Fibroblast of the aortic adventitia (primary cell): ENCODE data around the gene ALDH7A1. TPM values are rescaled to one million over a fixed set of nuclear protein-coding genes. Genes with fewer than 3 reads are reported as not detected.

Experiments
- DNase-seq: peaks from one replicate; pipeline ENCODE4 v3.0.0-alpha.2; 2010; ENCODE audit warnings: low read depth
- H3K4me3 ChIP-seq: 2 replicates; pipeline ENCODE4 v1.5.1; 2011; ENCODE audit warnings: low read depth, mild to moderate bottlenecking, control low read depth, low read length, moderate library complexity
- total RNA-seq: library from RNA; depleted of rRNA; stranded (reverse); fragments of >200 nt; gene quantifications from 2 replicates; pipeline ENCODE4 v1.2.3, GENCODE V29; 2012; ENCODE audit warnings: low replicate concordance
- TF ChIP-seq, protein P1 (sequence below): IDR thresholded peaks from 2 replicates; pipeline ENCODE4 v1.5.1; 2011; ENCODE audit warnings: mild to moderate bottlenecking, low read length, control low read depth, inconsistent platforms; ENCODE audit not compliant: insufficient read depth

ALDH7A1 gene
- total RNA-seq, 1 donor = 33.6 TPM

DNA sequence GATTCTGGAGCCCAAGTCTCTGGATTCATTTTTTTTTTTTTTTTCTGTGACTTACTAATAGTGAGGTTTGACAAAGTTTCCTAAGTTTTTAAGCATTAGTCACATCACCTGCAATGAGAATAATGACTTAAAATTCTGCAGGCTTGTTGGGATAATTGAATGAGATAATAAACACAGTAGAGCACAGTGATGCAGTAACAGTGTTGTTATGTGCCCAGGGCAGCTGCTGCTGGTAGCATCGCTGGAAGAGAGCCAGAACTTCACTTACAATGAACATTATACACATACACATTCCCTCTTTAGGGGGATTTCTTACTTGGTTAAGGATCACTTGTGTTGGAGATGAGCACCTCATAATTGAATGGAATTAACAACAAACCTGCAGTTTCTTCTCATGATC lies 78.9 kb downstream of the ALDH7A1 start:
- TF ChIP-seq, protein P1, sequence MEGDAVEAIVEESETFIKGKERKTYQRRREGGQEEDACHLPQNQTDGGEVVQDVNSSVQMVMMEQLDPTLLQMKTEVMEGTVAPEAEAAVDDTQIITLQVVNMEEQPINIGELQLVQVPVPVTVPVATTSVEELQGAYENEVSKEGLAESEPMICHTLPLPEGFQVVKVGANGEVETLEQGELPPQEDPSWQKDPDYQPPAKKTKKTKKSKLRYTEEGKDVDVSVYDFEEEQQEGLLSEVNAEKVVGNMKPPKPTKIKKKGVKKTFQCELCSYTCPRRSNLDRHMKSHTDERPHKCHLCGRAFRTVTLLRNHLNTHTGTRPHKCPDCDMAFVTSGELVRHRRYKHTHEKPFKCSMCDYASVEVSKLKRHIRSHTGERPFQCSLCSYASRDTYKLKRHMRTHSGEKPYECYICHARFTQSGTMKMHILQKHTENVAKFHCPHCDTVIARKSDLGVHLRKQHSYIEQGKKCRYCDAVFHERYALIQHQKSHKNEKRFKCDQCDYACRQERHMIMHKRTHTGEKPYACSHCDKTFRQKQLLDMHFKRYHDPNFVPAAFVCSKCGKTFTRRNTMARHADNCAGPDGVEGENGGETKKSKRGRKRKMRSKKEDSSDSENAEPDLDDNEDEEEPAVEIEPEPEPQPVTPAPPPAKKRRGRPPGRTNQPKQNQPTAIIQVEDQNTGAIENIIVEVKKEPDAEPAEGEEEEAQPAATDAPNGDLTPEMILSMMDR = no peak
- peak; percentile 26 for DNase-seq
- H3K4me3 ChIP-seq = no peak overlapping the region

DNA sequence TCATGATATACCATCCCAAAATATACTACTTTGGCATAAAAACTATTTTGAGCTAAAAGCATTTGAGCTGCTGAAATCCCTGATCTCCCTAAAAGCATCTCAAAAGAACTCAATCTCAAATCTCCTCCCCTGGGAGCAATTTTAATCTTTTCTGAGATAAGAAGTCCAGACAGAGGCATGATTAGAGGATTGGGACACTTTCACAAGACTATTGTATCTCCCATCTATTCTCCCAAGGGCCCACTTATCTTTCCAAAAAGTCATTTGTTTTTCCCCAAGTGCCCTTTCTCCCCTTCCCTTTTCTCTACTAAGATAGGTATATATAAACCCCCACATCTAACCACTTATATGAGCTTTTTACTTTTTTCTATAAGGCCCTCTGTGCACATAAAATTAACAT lies 79.7 kb downstream of the ALDH7A1 start:
- H3K4me3 ChIP-seq = no peak overlapping the region
- DNase-seq = peak; percentile 57
- TF ChIP-seq, protein P1 = no peak

DNA sequence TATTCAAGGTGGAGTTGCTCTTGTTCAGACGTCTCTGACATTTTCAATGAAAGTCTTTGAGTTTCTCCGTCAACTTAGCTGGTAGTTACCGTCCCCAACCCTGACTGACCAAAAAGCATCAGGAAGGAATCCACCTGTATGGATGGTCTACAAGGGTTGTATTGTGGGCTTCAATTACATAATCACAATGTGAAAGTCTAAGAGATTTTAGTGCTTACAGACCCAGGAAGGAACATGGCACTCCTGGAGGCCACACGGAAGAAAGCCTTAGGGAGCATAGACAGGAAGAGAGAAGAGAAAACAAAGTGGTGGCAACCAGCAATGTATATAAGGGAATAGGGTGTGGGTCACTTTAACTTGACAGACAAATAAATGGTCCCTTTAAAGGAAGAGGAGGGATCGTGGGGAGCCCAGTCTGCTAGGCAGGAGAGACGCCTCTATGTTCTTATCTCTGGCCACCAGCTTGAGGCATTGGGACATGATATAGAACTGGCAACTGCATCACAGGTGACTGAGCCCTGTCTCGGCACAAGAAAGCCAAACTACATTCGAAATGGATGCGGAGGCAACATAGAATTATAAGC lies 80.4 kb downstream of the ALDH7A1 start:
- TF ChIP-seq, protein P1 = no peak
- no peak overlapping the region for H3K4me3 ChIP-seq
- no peak for DNase-seq

DNA sequence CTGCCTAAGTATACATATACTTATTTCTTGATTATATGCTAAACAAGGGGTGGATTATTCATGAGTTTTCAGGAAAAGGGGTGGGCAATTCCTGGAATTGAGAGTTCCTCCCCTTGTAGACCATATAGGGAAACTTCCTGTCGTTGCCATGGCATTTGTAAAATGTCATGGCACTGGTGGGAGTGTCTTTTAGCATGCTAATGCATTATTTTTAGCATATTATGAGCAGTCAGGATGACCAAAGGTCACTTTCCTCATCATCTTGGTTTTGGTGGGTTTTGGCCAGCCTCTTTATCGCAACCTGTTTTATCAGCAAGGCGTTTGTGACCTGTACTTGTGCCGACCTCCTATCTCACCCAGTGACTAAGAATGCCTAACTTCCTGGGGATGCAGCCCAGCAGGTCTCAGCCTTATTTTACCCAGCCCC lies 80.9 kb downstream of the ALDH7A1 start:
- peak; percentile 33 for DNase-seq
- TF ChIP-seq, protein P1 = no peak
- no peak overlapping the region for H3K4me3 ChIP-seq

DNA sequence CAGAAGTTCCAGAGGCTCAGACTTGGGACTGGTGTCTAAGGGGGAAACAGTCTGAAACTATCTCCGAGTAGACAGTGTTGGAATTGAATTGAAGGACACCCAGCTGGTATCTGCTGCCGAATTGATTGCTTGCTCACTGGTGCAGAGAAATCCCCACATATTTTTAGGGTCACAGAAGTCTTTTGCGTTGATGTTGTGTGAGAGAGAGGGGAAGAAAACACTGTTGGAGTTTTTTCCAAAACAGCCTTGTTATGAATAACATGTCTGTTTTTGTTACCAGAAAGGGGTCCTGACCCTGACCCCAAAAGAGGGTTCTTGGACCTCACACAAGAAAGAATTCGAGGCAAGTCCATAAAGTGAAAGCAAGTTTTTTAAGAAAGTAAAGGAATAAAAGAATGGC lies 81.3 kb downstream of the ALDH7A1 start:
- H3K4me3 ChIP-seq = no peak overlapping the region
- DNase-seq = no peak
- TF ChIP-seq, protein P1 = no peak

DNA sequence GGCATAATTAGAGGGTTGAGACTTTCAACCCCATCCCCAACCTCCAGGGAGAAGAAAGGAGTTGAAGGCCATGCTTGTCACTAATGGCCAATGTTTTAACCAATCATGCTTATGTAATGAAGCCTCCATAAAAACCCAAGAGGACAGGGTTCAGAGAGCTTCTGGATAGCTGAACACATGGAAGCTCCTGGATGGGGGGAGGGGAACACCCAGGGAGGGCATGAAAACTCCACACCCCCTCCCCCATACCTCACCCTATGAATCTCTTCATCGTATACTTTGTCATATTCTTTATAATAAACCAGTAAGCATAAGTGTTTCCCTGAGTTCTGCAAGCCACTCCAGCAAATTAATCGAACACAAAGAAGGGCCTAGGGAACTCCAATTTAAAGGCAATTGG lies 81.7 kb downstream of the ALDH7A1 start:
- H3K4me3 ChIP-seq = no peak overlapping the region
- DNase-seq = no peak
- TF ChIP-seq, protein P1 = no peak

DNA sequence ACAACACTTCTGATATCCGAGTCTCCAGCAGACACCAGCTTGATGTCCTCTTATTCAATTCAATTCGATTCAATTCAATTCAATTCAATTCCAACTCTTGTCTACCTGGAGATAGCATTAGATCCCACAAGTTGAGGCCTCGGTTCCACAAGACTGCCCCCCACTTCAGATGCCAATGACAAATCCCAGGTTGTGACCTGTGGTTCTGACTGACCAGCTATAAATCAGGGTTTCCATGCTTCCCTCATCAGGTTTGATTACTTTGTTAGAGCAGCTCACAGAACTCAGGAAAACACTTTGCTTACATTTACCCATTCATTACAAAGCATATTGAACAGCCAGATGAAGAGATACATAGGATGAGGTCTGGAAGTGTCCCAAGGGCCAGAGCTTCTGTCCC lies 82.6 kb downstream of the ALDH7A1 start:
- H3K4me3 ChIP-seq = no peak overlapping the region
- DNase-seq = no peak
- TF ChIP-seq, protein P1 = no peak
